Astrocyte (in vitro differentiated cells and primary cell): ENCODE data around the gene NRAP.

Experiments used
- EZH2 ChIP-seq: IDR thresholded peaks from 2 replicates; pipeline ENCODE4 v1.6.1; 2012; ENCODE audit warnings: mild to moderate bottlenecking, low read length, inconsistent platforms; ENCODE audit not compliant: insufficient read depth
- TF ChIP-seq, protein P1 (sequence below): IDR thresholded peaks from 2 replicates; pipeline ENCODE4 v1.5.1; 2011; ENCODE audit warnings: low read depth, mild to moderate bottlenecking, inconsistent platforms, low read length, moderate library complexity; ENCODE audit not compliant: insufficient read depth

DNA sequence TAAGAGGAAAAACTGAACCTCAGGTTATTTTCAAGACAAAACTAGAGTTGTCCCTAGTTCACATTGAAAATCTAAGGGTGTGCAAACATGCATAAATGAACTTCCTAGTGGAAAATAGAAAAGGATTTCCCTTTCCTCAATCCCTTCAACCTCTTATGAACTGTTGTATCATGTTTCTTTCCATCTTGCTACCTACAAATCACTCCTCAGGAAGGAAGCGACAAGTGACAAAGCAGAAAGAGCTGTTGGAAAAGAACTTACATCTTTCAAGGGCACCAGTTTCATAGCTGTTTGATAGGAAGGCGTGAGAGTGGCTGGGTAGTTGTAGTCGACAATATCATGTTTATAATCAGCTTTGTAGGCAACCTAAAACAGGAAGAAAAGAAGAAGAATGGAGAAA is 23.9 kb downstream of the NRAP start:
- TF ChIP-seq, protein P1, sequence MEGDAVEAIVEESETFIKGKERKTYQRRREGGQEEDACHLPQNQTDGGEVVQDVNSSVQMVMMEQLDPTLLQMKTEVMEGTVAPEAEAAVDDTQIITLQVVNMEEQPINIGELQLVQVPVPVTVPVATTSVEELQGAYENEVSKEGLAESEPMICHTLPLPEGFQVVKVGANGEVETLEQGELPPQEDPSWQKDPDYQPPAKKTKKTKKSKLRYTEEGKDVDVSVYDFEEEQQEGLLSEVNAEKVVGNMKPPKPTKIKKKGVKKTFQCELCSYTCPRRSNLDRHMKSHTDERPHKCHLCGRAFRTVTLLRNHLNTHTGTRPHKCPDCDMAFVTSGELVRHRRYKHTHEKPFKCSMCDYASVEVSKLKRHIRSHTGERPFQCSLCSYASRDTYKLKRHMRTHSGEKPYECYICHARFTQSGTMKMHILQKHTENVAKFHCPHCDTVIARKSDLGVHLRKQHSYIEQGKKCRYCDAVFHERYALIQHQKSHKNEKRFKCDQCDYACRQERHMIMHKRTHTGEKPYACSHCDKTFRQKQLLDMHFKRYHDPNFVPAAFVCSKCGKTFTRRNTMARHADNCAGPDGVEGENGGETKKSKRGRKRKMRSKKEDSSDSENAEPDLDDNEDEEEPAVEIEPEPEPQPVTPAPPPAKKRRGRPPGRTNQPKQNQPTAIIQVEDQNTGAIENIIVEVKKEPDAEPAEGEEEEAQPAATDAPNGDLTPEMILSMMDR: no peak
- TF ChIP-seq EZH2: no peak
